A673 (cell line): ENCODE results near the gene NUDCD2.

Experiments
- CTCF ChIP-seq: fragments of 300-800, 200-600 bp; sonication (generic); conservative IDR thresholded peaks from 2 replicates; pipeline ENCODE4 v1.5.1; 2017; ENCODE audit warnings: low read depth, mild to moderate bottlenecking, antibody characterized with exemption, low read length, moderate library complexity, mixed read lengths
- EZH2 ChIP-seq: fragments of 200-600 bp; sonication (generic); IDR thresholded peaks from 2 replicates; pipeline ENCODE4 v1.6.1; 2017; ENCODE audit warnings: borderline replicate concordance, low read depth, mild to moderate bottlenecking, mixed read lengths, antibody characterized with exemption, low read length; ENCODE audit not compliant: poor library complexity, severe bottlenecking

DNA sequence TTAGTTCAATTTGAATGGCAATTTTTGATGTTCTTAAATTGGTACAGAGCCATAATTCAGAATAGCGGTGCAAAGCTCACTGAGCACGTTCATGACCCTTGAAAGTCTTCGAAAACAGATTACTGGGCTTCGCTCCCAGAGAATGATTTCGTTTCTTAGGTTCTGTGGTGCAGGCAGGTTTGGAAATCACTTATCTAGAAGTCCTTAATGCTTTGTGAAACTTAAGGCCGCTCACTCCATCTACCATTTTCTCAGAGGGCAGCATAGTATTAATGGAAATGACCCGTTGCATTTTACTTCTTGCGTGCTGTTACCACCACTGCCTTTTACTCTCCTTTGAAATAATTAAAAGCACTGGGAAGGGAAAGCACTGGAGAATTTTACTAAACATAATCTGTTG is 42.6 kb upstream of the NUDCD2 start:
- TF ChIP-seq EZH2 (no peak), CTCF (no peak)
